GM18505 (cell line): Measurements from ENCODE around the gene PHKA2.

Source experiments
- ATAC-seq: cut with Tn5 transposase; IDR thresholded peaks from one replicate; pipeline ENCODE4 v1.9.1; 2021; ENCODE audit not compliant: unreplicated experiment
- POLR2A ChIP-seq: IDR thresholded peaks from 4 replicates; pipeline ENCODE4 v1.6.1; 2011; ENCODE audit warnings: borderline replicate concordance; ENCODE audit not compliant: insufficient read depth, insufficient read length; ENCODE audit errors: extremely low read depth

Gene PHKA2

GRCh38 chrX:18956303-18957032, 27.4 kb downstream of the PHKA2 start:
- no peak for TF ChIP-seq POLR2A
- ATAC-seq: no peak

- ATAC-seq: no peak
- TF ChIP-seq POLR2A: no peak
Measured at GRCh38 chrX:18955676-18956075, 28.2 kb downstream of the PHKA2 start.

GRCh38 chrX:18951032-18951431, 32.9 kb downstream of the PHKA2 start:
- no peak for TF ChIP-seq POLR2A
- ATAC-seq: no peak

DNA sequence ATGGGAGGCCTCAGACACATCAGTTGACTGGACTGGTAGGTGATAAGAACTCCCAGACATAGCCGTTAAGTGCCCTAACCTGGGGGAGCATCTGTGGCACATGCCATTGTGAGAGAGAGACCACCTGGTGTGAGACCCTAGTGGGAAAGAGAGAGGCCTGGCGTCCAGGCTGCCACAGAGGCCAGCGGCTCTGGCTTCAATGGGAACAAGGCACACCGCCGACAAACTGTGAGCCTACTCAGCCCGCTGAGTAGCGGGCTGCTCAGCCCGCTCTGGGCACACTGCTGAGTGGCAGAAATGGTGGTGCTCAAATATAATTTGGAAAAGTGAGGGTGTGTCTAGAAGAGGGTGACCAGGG, 34.0 kb downstream of the PHKA2 start:
- no peak for TF ChIP-seq POLR2A
- ATAC-seq: no peak

- ATAC-seq: no peak
Measured at GRCh38 chrX:18949291-18949943, 34.5 kb downstream of the PHKA2 start.

GRCh38 chrX:18946611-18947010, 37.3 kb downstream of the PHKA2 start:
- no peak for ATAC-seq
- TF ChIP-seq POLR2A: no peak

More at GRCh38 chrX:18949291-18949943, 34.5 kb downstream of the PHKA2 start:
- no peak for TF ChIP-seq POLR2A

DNA sequence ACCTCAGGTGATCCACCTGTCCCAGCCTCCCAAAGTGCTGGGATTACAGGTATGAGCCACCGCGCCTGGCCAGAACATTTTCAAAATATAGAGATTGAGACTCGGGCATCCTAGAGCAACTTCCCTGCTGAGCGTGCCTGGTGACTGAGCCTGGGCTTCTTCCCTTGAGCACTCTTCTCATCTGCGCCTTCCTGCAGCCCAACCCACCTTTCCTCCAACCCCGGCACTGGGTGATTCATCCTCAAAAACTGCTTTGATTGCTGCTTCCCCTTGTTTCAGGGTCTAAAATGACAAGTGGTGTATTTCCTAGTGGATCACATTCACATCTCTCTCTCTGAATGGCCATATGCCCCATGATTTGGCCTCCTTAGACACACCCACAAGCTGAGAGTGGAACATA, 37.8 kb downstream of the PHKA2 start:
- no peak for ATAC-seq
- TF ChIP-seq POLR2A: no peak

GRCh38 chrX:18945483-18945882, 38.4 kb downstream of the PHKA2 start:
- no peak for ATAC-seq
- TF ChIP-seq POLR2A: no peak

GRCh38 chrX:18944482-18944881, 39.4 kb downstream of the PHKA2 start:
- ATAC-seq: no peak
- TF ChIP-seq POLR2A: no peak

GRCh38 chrX:18941896-18942295, 42.0 kb downstream of the PHKA2 start:
- ATAC-seq: no peak
- no peak for TF ChIP-seq POLR2A

DNA sequence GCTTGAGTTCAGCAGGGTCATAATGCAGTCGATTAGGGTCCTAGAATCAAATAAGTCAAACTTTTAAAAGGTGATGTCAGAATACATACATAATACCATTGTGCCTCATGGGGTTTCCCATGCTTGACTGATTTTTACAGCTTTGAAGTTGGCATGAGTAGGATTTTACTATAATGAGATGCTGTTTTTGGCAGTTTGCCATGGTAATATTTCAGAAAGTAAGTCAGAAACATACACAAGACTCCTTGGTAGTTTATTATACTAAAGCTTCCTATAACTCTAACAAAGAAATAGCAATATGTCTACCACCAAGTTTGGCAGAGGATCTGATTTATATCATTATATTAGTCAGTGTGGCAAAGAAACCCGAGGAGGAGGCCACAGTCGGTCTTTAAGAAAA, 45.2 kb downstream of the PHKA2 start:
- no peak for TF ChIP-seq POLR2A
- no peak for ATAC-seq

GRCh38 chrX:18937173-18937572, 46.7 kb downstream of the PHKA2 start:
- TF ChIP-seq POLR2A: no peak
- no peak for ATAC-seq

GRCh38 chrX:18935893-18936292, 48.0 kb downstream of the PHKA2 start:
- TF ChIP-seq POLR2A: no peak
- ATAC-seq: no peak

GRCh38 chrX:18934708-18935107, 49.2 kb downstream of the PHKA2 start:
- TF ChIP-seq POLR2A: no peak
- ATAC-seq: no peak

GRCh38 chrX:18933617-18934016, 50.3 kb downstream of the PHKA2 start:
- no peak for TF ChIP-seq POLR2A
- no peak for ATAC-seq

GRCh38 chrX:18931972-18932371, 51.9 kb downstream of the PHKA2 start:
- TF ChIP-seq POLR2A: no peak
- no peak for ATAC-seq
